Liver (tissue), 9 donors: ENCODE results near the gene IRGC. TPM values are rescaled to one million over a fixed set of nuclear protein-coding genes. Genes with fewer than 3 reads are reported as not detected.

Experiments
- DNase-seq: peaks from one replicate; pipeline ENCODE4 v3.0.0-alpha.2; 2017; ENCODE audit warnings: low spot score
- H3K27ac ChIP-seq, 2 donors: one replicate each; pipeline ENCODE4 v1.7.0; 2013; ENCODE audit warnings: inconsistent platforms in 2 of 2, low read length in 2 of 2, control low read depth in 1 of 2, low read depth in 1 of 2, mild to moderate bottlenecking in 1 of 2
- H3K27me3 ChIP-seq, 4 donors: one replicate each; pipeline versions ENCODE4 v1.6.1 to v1.7.0; 2013; ENCODE audit warnings: low read length in 3 of 4, inconsistent platforms in 1 of 4, mild to moderate bottlenecking in 1 of 4, moderate library complexity in 1 of 4; ENCODE audit not compliant: control insufficient read depth in 4 of 4, insufficient read depth in 4 of 4
- H3K36me3 ChIP-seq, 4 donors: one replicate each; pipeline versions ENCODE4 v1.6.1 to v1.7.0; 2013; ENCODE audit warnings: low read length in 3 of 4, mild to moderate bottlenecking in 3 of 4, low read depth in 1 of 4, moderate library complexity in 1 of 4; ENCODE audit not compliant: control insufficient read depth in 4 of 4, insufficient read depth in 3 of 4
- H3K4me1 ChIP-seq, 4 donors: one replicate each; pipeline versions ENCODE4 v1.6.1 to v1.7.0; 2013; ENCODE audit warnings: low read length in 3 of 4, mild to moderate bottlenecking in 3 of 4, moderate library complexity in 1 of 4; ENCODE audit not compliant: control insufficient read depth in 4 of 4, insufficient read depth in 4 of 4
- H3K4me3 ChIP-seq, 3 donors: one replicate each; pipeline versions ENCODE4 v1.6.1 to v1.7.0; 2013; ENCODE audit warnings: low read length in 3 of 3, control low read depth in 1 of 3, low read depth in 1 of 3, mild to moderate bottlenecking in 1 of 3
- H3K9ac ChIP-seq, 2 donors: one replicate each; pipeline ENCODE4 v1.7.0; 2013; ENCODE audit warnings: low read length in 2 of 2, mild to moderate bottlenecking in 2 of 2, moderate library complexity in 2 of 2, control low read depth in 1 of 2, low read depth in 1 of 2
- H3K9me3 ChIP-seq, 4 donors: one replicate each; pipeline versions ENCODE4 v1.6.1 to v1.7.0; 2013; ENCODE audit warnings: low read length in 3 of 4; ENCODE audit not compliant: control insufficient read depth in 4 of 4
- ATF3 ChIP-seq: IDR thresholded peaks from 2 replicates; pipeline ENCODE4 v1.6.1; 2016; ENCODE audit warnings: antibody characterized with exemption
- CTCF ChIP-seq: fragments of 150-350 bp; IDR thresholded peaks from 2 replicates; pipeline ENCODE4 v1.5.1; 2017; ENCODE audit warnings: improper control_type of control experiment, low read depth, low read length; ENCODE audit not compliant: missing input control
- EGR1 ChIP-seq, 2 donors: IDR thresholded peaks; 2 replicates each; pipeline ENCODE4 v1.6.1; 2016 to 2018; ENCODE audit warnings: antibody characterized with exemption in 2 of 2, low read depth in 2 of 2
- FOXA1 ChIP-seq: IDR thresholded peaks from 2 replicates; pipeline ENCODE4 v1.6.1; 2016; ENCODE audit warnings: antibody characterized with exemption
- FOXA2 ChIP-seq: IDR thresholded peaks from 2 replicates; pipeline ENCODE4 v1.6.1; 2016; ENCODE audit warnings: antibody characterized with exemption
- GABPA ChIP-seq, 2 donors: IDR thresholded peaks in 1 of 2; conservative IDR thresholded peaks in 1 of 2; 2 replicates each; pipeline ENCODE4 v1.6.1; 2016; ENCODE audit warnings: antibody characterized with exemption in 2 of 2, mild to moderate bottlenecking in 1 of 2, moderate library complexity in 1 of 2
- HNF4A ChIP-seq, 2 donors: conservative IDR thresholded peaks; 2 replicates each; pipeline ENCODE4 v1.6.1; 2016; ENCODE audit warnings: antibody characterized with exemption in 2 of 2, mild to moderate bottlenecking in 2 of 2
- JUND ChIP-seq, 2 donors: IDR thresholded peaks; 2 replicates each; pipeline ENCODE4 v1.6.1; 2016; ENCODE audit warnings: antibody characterized with exemption in 2 of 2
- MAX ChIP-seq: IDR thresholded peaks from 2 replicates; pipeline ENCODE4 v1.6.1; 2016; ENCODE audit warnings: antibody characterized with exemption
- NR2F2 ChIP-seq: IDR thresholded peaks from 2 replicates; pipeline ENCODE4 v1.6.1; 2016; ENCODE audit warnings: antibody characterized with exemption
- RAD21 ChIP-seq, 2 donors: IDR thresholded peaks; 2 replicates each; pipeline ENCODE4 v1.6.1; 2016; ENCODE audit warnings: antibody characterized with exemption in 2 of 2, mild to moderate bottlenecking in 2 of 2
- REST ChIP-seq: IDR thresholded peaks from 2 replicates; pipeline ENCODE4 v1.6.1; 2016; ENCODE audit warnings: antibody characterized with exemption, mild to moderate bottlenecking
- RXRA ChIP-seq, 2 donors: IDR thresholded peaks; 2 replicates each; pipeline ENCODE4 v1.6.1; 2017 to 2018; ENCODE audit warnings: antibody characterized with exemption in 2 of 2, mild to moderate bottlenecking in 1 of 2
- SP1 ChIP-seq: IDR thresholded peaks from 2 replicates; pipeline ENCODE4 v1.6.1; 2018; ENCODE audit warnings: antibody characterized with exemption, mild to moderate bottlenecking
- TAF1 ChIP-seq: conservative IDR thresholded peaks from 2 replicates; pipeline ENCODE4 v1.6.1; 2016; ENCODE audit warnings: antibody characterized with exemption, mild to moderate bottlenecking
- YY1 ChIP-seq: IDR thresholded peaks from 2 replicates; pipeline ENCODE4 v1.6.1; 2016; ENCODE audit warnings: antibody characterized with exemption, mild to moderate bottlenecking
- ZBTB33 ChIP-seq: IDR thresholded peaks from 2 replicates; pipeline ENCODE4 v1.6.1; 2016; ENCODE audit warnings: antibody characterized with exemption
- WGBS: extraction: QIAGEN DNeasy Blood & Tissue Kit; methylation state at CpG from one replicate; pipeline ENCODE4 v1.1.7; 2013; 5-methylcytosine and 5-hydroxymethylcytosine counted together
- polyA plus RNA-seq, 2 donors: library from polyadenylated mRNA; stranded (reverse) in 1 of 2; unstranded in 1 of 2; fragments of 200-250 nt in 1 of 2; fragments of >200 nt in 1 of 2; fragmentation: Nextera tagmentation in 1 of 2; extraction: Ambion mirVana in 1 of 2; gene quantifications; one replicate each; pipeline versions ENCODE4 v1.2.1 to v1.2.3, GENCODE V29; 2013 to 2015
- total RNA-seq, 2 donors: library from RNA; depleted of rRNA; stranded (reverse); fragments of >200 nt; gene quantifications; one replicate each; pipeline ENCODE4 v1.2.3, GENCODE V29; 2014
- donor health status: healthy.
- donor health status: healthy.
- donor health status: healthy.
- donor health status: healthy.
- donor health status: healthy.

Gene IRGC
- total and polyA plus RNA-seq, 4 donors: not detected

- no peak for TF ChIP-seq ATF3
- TF ChIP-seq JUND (IDR thresholded peaks at IDR 0.05): no peak
- TF ChIP-seq MAX: no peak
- TF ChIP-seq RXRA (IDR thresholded peaks at IDR 0.05): no peak
- TF ChIP-seq GABPA (IDR thresholded peaks at IDR 0.05 in 1 of 2, conservative IDR thresholded peaks at IDR 0.05 in 1 of 2): no peak
These were observed 11.1 kb downstream of the IRGC start (continued) for GRCh38 chr19:43726736-43727592.

GRCh38 chr19:43727593-43727853, 11.6 kb downstream of the IRGC start:
- DNase-seq: no peak
- H3K9me3 ChIP-seq: no peaks in the 10 kb centered on the region
- no peak overlapping the region for H3K27ac ChIP-seq
- no peaks in the 10 kb centered on the region for H3K27me3 ChIP-seq
- 87% methylated on average over 4 of the region's 4 CpGs for WGBS
- TF ChIP-seq SP1: no peak
- no peak for TF ChIP-seq HNF4A (conservative IDR thresholded peaks at IDR 0.05)
- TF ChIP-seq FOXA1: no peak
- no peak for TF ChIP-seq GABPA (IDR thresholded peaks at IDR 0.05 in 1 of 2, conservative IDR thresholded peaks at IDR 0.05 in 1 of 2)
- no peak for TF ChIP-seq CTCF
- TF ChIP-seq EGR1 (IDR thresholded peaks at IDR 0.05; ENCODE audit: low read depth in 2 of 2): no peak
- TF ChIP-seq ZBTB33: no peak
- TF ChIP-seq RAD21 (IDR thresholded peaks at IDR 0.05): no peak
- TF ChIP-seq JUND (IDR thresholded peaks at IDR 0.05): no peak
- no peak for TF ChIP-seq ATF3
- no peak for TF ChIP-seq NR2F2
- TF ChIP-seq MAX: no peak
- TF ChIP-seq REST: no peak
- no peak for TF ChIP-seq TAF1
- TF ChIP-seq FOXA2: no peak
- no peak for TF ChIP-seq RXRA (IDR thresholded peaks at IDR 0.05)
- no peak for TF ChIP-seq YY1
- no peak overlapping the region for H3K9ac ChIP-seq
- H3K4me1 ChIP-seq: no peaks in the 10 kb centered on the region
- H3K4me3 ChIP-seq: no peak overlapping the region
- peaks cover under 1 to 40% (median 25%) of the 10 kb centered on the region in 4 donors for H3K36me3 ChIP-seq
